ES-I3 (cell line): ENCODE measurements around the gene ANTXR1.

Experiments used
- H3K36me3 ChIP-seq: 2 replicates; pipeline ENCODE4 v1.6.1; 2013; ENCODE audit warnings: mild to moderate bottlenecking, low read length, control low read depth, moderate library complexity; ENCODE audit not compliant: insufficient read depth
- H3K4me1 ChIP-seq: 2 replicates; pipeline ENCODE4 v1.6.1; 2013; ENCODE audit warnings: mild to moderate bottlenecking, control low read depth, low read length; ENCODE audit not compliant: insufficient read depth
- H3K9ac ChIP-seq: 2 replicates; pipeline ENCODE4 v1.6.1; 2013; ENCODE audit warnings: low read depth, mild to moderate bottlenecking, low read length, moderate library complexity
- H3K9me3 ChIP-seq: 2 replicates; pipeline ENCODE4 v1.6.1; 2013; ENCODE audit warnings: mild to moderate bottlenecking, low read length, moderate library complexity; ENCODE audit not compliant: control insufficient read depth, insufficient read depth

Gene ANTXR1

GRCh38 chr2:69062307-69062962 lies 49.5 kb downstream of the ANTXR1 start:
- no peak overlapping the region for H3K9ac ChIP-seq
- no peaks in the 10 kb centered on the region for H3K4me1 ChIP-seq
- H3K9me3 ChIP-seq: no peaks in the 10 kb centered on the region
- H3K36me3 ChIP-seq: no peaks in the 10 kb centered on the region

- Histone ChIP-seq H3K9ac (no peak overlapping the region), H3K4me1 (no peaks in the 10 kb centered on the region), H3K9me3 (no peaks in the 10 kb centered on the region)
Measured at GRCh38 chr2:69065735-69066336, 52.9 kb downstream of the ANTXR1 start.

GRCh38 chr2:69067026-69067630 lies 54.1 kb downstream of the ANTXR1 start:
- Histone ChIP-seq H3K9ac (no peak overlapping the region), H3K9me3 (no peaks in the 10 kb centered on the region), H3K4me1 (no peaks in the 10 kb centered on the region), H3K36me3 (no peaks in the 10 kb centered on the region)

More at GRCh38 chr2:69065735-69066336, 52.9 kb downstream of the ANTXR1 start:
- H3K36me3 ChIP-seq: no peaks in the 10 kb centered on the region

GRCh38 chr2:69067866-69068265 lies 54.9 kb downstream of the ANTXR1 start:
- no peaks in the 10 kb centered on the region for H3K4me1 ChIP-seq
- H3K9me3 ChIP-seq: no peaks in the 10 kb centered on the region
- H3K9ac ChIP-seq: no peak overlapping the region
- H3K36me3 ChIP-seq: no peaks in the 10 kb centered on the region

GRCh38 chr2:69070969-69071368 lies 58.0 kb downstream of the ANTXR1 start:
- Histone ChIP-seq H3K9ac (no peak overlapping the region), H3K36me3 (no peaks in the 10 kb centered on the region), H3K4me1 (no peaks in the 10 kb centered on the region), H3K9me3 (no peaks in the 10 kb centered on the region)

GRCh38 chr2:69073928-69074570 lies 61.1 kb downstream of the ANTXR1 start:
- 0 out of 2 replicates have a peak, but pooled peaks cover 7% of the 10 kb centered on the region for H3K4me1 ChIP-seq
- no peaks in the 10 kb centered on the region for H3K9me3 ChIP-seq
- no peaks in the 10 kb centered on the region; the same call in 1 of the 2 replicates for H3K36me3 ChIP-seq
- H3K9ac ChIP-seq: no peak overlapping the region

GRCh38 chr2:69074918-69075317 lies 61.9 kb downstream of the ANTXR1 start:
- H3K9ac ChIP-seq: no peak overlapping the region
- H3K9me3 ChIP-seq: no peaks in the 10 kb centered on the region
- no peaks in the 10 kb centered on the region; the same call in 1 of the 2 replicates for H3K36me3 ChIP-seq
- H3K4me1 ChIP-seq: 0 out of 2 replicates have a peak, but pooled peaks cover 7% of the 10 kb centered on the region

- H3K36me3 ChIP-seq: no peaks in the 10 kb centered on the region; the same call in 1 of the 2 replicates
- 0 out of 2 replicates have a peak, but pooled peaks cover 7% of the 10 kb centered on the region for H3K4me1 ChIP-seq
- no peak overlapping the region for H3K9ac ChIP-seq
- H3K9me3 ChIP-seq: no peaks in the 10 kb centered on the region
Measured at GRCh38 chr2:69075486-69075885, 62.5 kb downstream of the ANTXR1 start.

GRCh38 chr2:69076601-69077000 lies 63.6 kb downstream of the ANTXR1 start:
- Histone ChIP-seq H3K4me1 (0 out of 2 replicates have a peak, but pooled peaks cover 7% of the 10 kb centered on the region), H3K9me3 (no peaks in the 10 kb centered on the region), H3K36me3 (peaks cover 1% of the 10 kb centered on the region; the same call in 1 of the 2 replicates), H3K9ac (no peak overlapping the region)

- Histone ChIP-seq H3K9ac (no peak overlapping the region), H3K36me3 (peaks cover 5% of the 10 kb centered on the region; the same call in 1 of the 2 replicates), H3K9me3 (no peaks in the 10 kb centered on the region), H3K4me1 (peaks cover 12% of the 10 kb centered on the region; the same call in 1 of the 2 replicates)
Measured at GRCh38 chr2:69077252-69077950, 64.4 kb downstream of the ANTXR1 start.

- Histone ChIP-seq H3K4me1 (peaks cover 21% of the 10 kb centered on the region; the same call in 1 of the 2 replicates), H3K9me3 (no peaks in the 10 kb centered on the region), H3K36me3 (peaks cover 5% of the 10 kb centered on the region; the same call in 1 of the 2 replicates), H3K9ac (no peak overlapping the region)
Measured at GRCh38 chr2:69080071-69080470, 67.1 kb downstream of the ANTXR1 start.

GRCh38 chr2:69081001-69081580 lies 68.1 kb downstream of the ANTXR1 start:
- H3K9me3 ChIP-seq: no peaks in the 10 kb centered on the region
- peaks cover 5% of the 10 kb centered on the region; the same call in 1 of the 2 replicates for H3K36me3 ChIP-seq
- peaks cover 21% of the 10 kb centered on the region; the same call in 1 of the 2 replicates for H3K4me1 ChIP-seq
- H3K9ac ChIP-seq: no peak overlapping the region

- Histone ChIP-seq H3K36me3 (peaks cover 5% of the 10 kb centered on the region; the same call in 1 of the 2 replicates), H3K9me3 (no peaks in the 10 kb centered on the region), H3K9ac (no peak overlapping the region)
Measured at GRCh38 chr2:69081757-69082156, 68.8 kb downstream of the ANTXR1 start.

More at GRCh38 chr2:69081757-69082156, 68.8 kb downstream of the ANTXR1 start:
- peaks cover 21% of the 10 kb centered on the region; the same call in 1 of the 2 replicates for H3K4me1 ChIP-seq
